GM12878 (cell line): ENCODE results near the gene MYBPC1. TPM values are rescaled to one million over a fixed set of nuclear protein-coding genes. Genes with fewer than 3 reads are reported as not detected.

Source experiments
- ATAC-seq: fragments of 200-7000 bp; cut with Tn5 transposase; 3 replicates; pipeline ENCODE4 v1.9.1; 2020; ENCODE audit warnings: mild to moderate bottlenecking, moderate library complexity
- BruUV-seq: library from RNA; stranded (reverse); fragments of 400-500 nt; replicated peaks from 2 replicates; lab custom pipeline; 2021; lab: Mats Ljungman, UMichigan
- CTCF ChIA-PET: fragments of 300-600 bp; sonication (Branson Sonifier 250); formaldehyde crosslinking; extraction: SDS; loops from one replicate; lab custom pipeline; 2021; ENCODE audit warnings: inconsistent platforms; lab: Yijun Ruan, JAX
- POLR2A ChIA-PET: fragments of 350-600 bp; formaldehyde crosslinking; extraction: SDS; loops from one replicate; lab custom pipeline; 2021; ENCODE audit warnings: inconsistent platforms; lab: Charles Lee
- RAD21 ChIA-PET: fragments of 300-600 bp; sonication (Branson Sonifier 250); formaldehyde crosslinking; loops from one replicate; lab custom pipeline; 2023; ENCODE audit warnings: antibody characterized with exemption; ENCODE audit not compliant: unreplicated experiment; lab: Charles Lee
- SMC1A ChIA-PET: fragments of 300-600 bp; sonication (Branson Sonifier 250); formaldehyde crosslinking; loops from one replicate; lab custom pipeline; 2023; ENCODE audit not compliant: unreplicated experiment, uncharacterized antibody; lab: Charles Lee
- DNase-seq: peaks from one replicate; pipeline ENCODE4 v3.0.0-alpha.2; 2011; ENCODE audit warnings: low read depth, low spot score
- FAIRE-seq: peaks from 3 replicates; lab custom pipeline; 2011; peaks lifted over from hg19 to GRCh38; lab: Jason Lieb, UNC
- H2AFZ ChIP-seq: 2 replicates; pipeline ENCODE4 v1.6.0; 2011; ENCODE audit warnings: low read depth, low read length, control low read depth; ENCODE audit not compliant: control insufficient read depth
- H3K27ac ChIP-seq: 2 replicates; pipeline ENCODE4 v1.5.1; 2011; ENCODE audit warnings: control low read depth; ENCODE audit not compliant: control insufficient read depth, insufficient read depth
- H3K27me3 ChIP-seq, 2 experiments: replicated peaks in 1 of 2; 2 replicates each; pipeline versions ENCODE4 v1.6.0 to v1.6.1; 2011; ENCODE audit warnings: low read length in 1 of 2; ENCODE audit not compliant: control insufficient read depth in 2 of 2, insufficient read depth in 2 of 2
- H3K36me3 ChIP-seq, 2 experiments: 2 replicates each; pipeline ENCODE4 v1.5.1; 2011; ENCODE audit warnings: low read length in 1 of 2; ENCODE audit not compliant: control insufficient read depth in 2 of 2, insufficient read depth in 2 of 2
- H3K4me1 ChIP-seq: 2 replicates; pipeline ENCODE4 v1.6.1; 2011; ENCODE audit warnings: mild to moderate bottlenecking, low read length, moderate library complexity, mixed read lengths; ENCODE audit not compliant: control insufficient read depth, insufficient read depth
- H3K4me2 ChIP-seq: 2 replicates; pipeline ENCODE4 v1.6.0; 2011; ENCODE audit warnings: control low read depth; ENCODE audit not compliant: control insufficient read depth, insufficient read depth
- H3K4me3 ChIP-seq: fragments of 200-600 bp; sonication (generic); 2 replicates; pipeline ENCODE4 v1.5.1; 2016
- H3K79me2 ChIP-seq: 2 replicates; pipeline ENCODE4 v1.6.0; 2011; ENCODE audit warnings: low read length; ENCODE audit not compliant: control insufficient read depth, insufficient read depth
- H3K9ac ChIP-seq: 2 replicates; pipeline ENCODE4 v1.8.0; 2011; ENCODE audit warnings: low read length, control low read depth, mixed read lengths; ENCODE audit not compliant: control insufficient read depth, insufficient read depth
- H3K9me3 ChIP-seq: replicated peaks from 3 replicates; pipeline ENCODE4 v1.5.1; 2011; ENCODE audit warnings: mild to moderate bottlenecking, low read length; ENCODE audit not compliant: control insufficient read depth, insufficient read depth
- H4K20me1 ChIP-seq: 2 replicates; pipeline ENCODE4 v1.6.0; 2011; ENCODE audit not compliant: control insufficient read depth, insufficient read depth
- BMI1 ChIP-seq: fragments of 450-650 bp; IDR thresholded peaks from 2 replicates; pipeline ENCODE4 v1.6.1; 2016; ENCODE audit warnings: mild to moderate bottlenecking, moderate library complexity, borderline replicate concordance
- BRCA1 ChIP-seq: IDR thresholded peaks from 2 replicates; pipeline ENCODE4 v1.6.1; 2011; ENCODE audit warnings: low read depth, low read length, improper control_type of control experiment
- JUNB ChIP-seq: IDR thresholded peaks from 2 replicates; pipeline ENCODE4 v1.6.1; 2016; ENCODE audit warnings: antibody characterized with exemption, mild to moderate bottlenecking
- MYC ChIP-seq: IDR thresholded peaks from 2 replicates; pipeline ENCODE4 v1.6.1; 2011; ENCODE audit warnings: mild to moderate bottlenecking, low read length, moderate library complexity, inconsistent platforms; ENCODE audit not compliant: insufficient read depth, insufficient replicate concordance, insufficient read length, severe bottlenecking
- POLR2AphosphoS2 ChIP-seq: IDR thresholded peaks from 2 replicates; pipeline ENCODE4 v1.6.1; 2011; ENCODE audit warnings: low read depth, mild to moderate bottlenecking, low read length, improper control_type of control experiment, moderate library complexity
- SP1 ChIP-seq: IDR thresholded peaks from one replicate; pipeline ENCODE4 v1.6.1; 2011; ENCODE audit warnings: low read depth, low read length
- ZNF24 ChIP-seq: fragments of 450-650 bp; IDR thresholded peaks from 2 replicates; pipeline ENCODE4 v1.6.1; 2017; ENCODE audit warnings: antibody characterized with exemption, mild to moderate bottlenecking
- ZZZ3 ChIP-seq: IDR thresholded peaks from 2 replicates; pipeline ENCODE4 v1.6.1; 2011; ENCODE audit warnings: low read depth; ENCODE audit not compliant: control insufficient read depth, insufficient read length
- WGBS: methylation state at CpG from one replicate; pipeline ENCODE4 v1.1.6; 2016; ENCODE audit warnings: low lambda C conversion rate; ENCODE audit not compliant: insufficient replicate concordance, insufficient coverage; ENCODE audit errors: missing lambda C conversion rate; 5-methylcytosine and 5-hydroxymethylcytosine counted together
- in situ Hi-C: fragments of 300-500 bp; cut with MboI; formaldehyde crosslinking; loops from 9 replicates; pipeline ENCODE4 v1.14.3; 2018; ENCODE audit warnings: mixed read lengths
- intact Hi-C: fragments of 100-400 bp; cut with micrococcal nuclease; formaldehyde crosslinking; loops from one replicate; pipeline ENCODE4 v1.14.2; 2022; ENCODE audit not compliant: unreplicated experiment
- polyA plus RNA-seq, 11 experiments: library from polyadenylated mRNA; depleted of rRNA in 4 of 11; unstranded in 6 of 11; stranded (reverse) in 5 of 11; fragments of >200 nt; fragmentation: Nextera tagmentation in 4 of 11; fragmentation: Illumina TruSeq in 1 of 11; extraction: Ambion mirVana in 4 of 11; extraction: Trizol in 1 of 11; gene quantifications; 1 replicate in 1 of 11; 2 replicates in 10 of 11; pipeline versions ENCODE4 v1.2.1 to v1.2.3, GENCODE V29; 2011 to 2016; ENCODE audit warnings: inconsistent platforms in 2 of 11, missing spikeins in 2 of 11, low read depth in 1 of 11
- total RNA-seq, 4 experiments: library from RNA; depleted of rRNA in 3 of 4; stranded (reverse); fragments of >200 nt in 3 of 4; fragmentation: Illumina TruSeq in 1 of 4; extraction: Trizol in 1 of 4; gene quantifications; 2 replicates each; pipeline versions ENCODE4 v1.2.1 to v1.2.3, GENCODE V29; 2013 to 2021

MYBPC1 gene
- total and polyA plus RNA-seq, 10 of the 15 experiments (the other 5 are each of a cell fraction or from before 2014, with no cell fraction given) = not detected

DNA sequence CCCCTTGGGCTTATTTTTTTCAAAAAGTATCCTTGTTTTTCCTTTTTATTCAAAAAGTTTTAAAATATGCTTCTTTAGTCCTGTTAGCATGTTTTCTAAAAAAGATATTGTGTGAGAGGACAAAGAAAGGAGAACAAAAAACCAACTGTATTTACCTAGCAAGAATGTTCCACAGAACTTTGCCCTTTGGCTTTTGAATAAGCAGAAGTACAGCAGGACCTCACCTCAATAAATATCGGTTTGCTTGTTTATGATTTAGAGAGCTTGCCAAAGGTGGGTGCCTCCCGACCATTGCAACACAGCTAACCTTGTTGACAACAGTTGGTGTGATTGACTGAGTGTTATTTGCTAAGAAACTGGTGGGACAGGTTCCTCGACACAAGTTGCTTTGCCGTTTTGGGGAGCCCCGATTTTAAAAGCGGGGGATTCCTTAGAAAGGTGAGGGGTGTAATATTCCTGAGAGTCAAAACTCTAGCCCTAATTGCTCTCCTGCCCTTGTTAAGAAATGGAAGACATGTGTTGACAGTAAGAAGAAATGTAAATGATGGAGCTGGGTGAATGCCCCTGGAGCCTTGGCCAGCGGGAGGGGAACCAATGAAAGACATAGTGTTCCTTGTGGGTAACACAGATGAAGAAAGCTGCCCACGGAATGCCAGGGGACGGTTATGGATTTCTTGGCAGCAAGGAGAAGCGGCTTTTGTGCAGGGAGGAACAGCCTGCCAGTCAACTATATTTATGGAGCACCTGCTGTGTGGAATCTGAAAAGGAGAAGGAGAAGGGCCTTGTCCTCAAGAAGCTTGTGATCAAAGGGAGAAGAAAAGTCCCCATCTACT, 13.7 kb downstream of the MYBPC1 start:
- FAIRE-seq = no peak
- BruUV-seq = no TSS peak
- RAD21 ChIA-PET = no interaction called here
- no peak for TF ChIP-seq POLR2AphosphoS2
- no peak for TF ChIP-seq BMI1
- no peak for TF ChIP-seq MYC
- TF ChIP-seq ZNF24 = no peak
- no peak for TF ChIP-seq BRCA1
- no peak for TF ChIP-seq JUNB
- no peak for TF ChIP-seq ZZZ3
- TF ChIP-seq SP1 = no peak
- TF ChIP-seq, all 136 proteins: peak for 0
- ChIA-PET POLR2A (interaction anchor here (1.0 kb wide), 1 partner anchor 38 kb away, joined by 3 read pairs; no protein-coding TSS in a partner anchor), SMC1A (no interaction called here), CTCF (no interaction called here)
- Histone ChIP-seq H3K79me2 (no peaks in the 10 kb centered on the region), H3K9ac (no peak overlapping the region), H3K4me3 (no peak overlapping the region), H3K9me3 (no peaks in the 10 kb centered on the region), H3K4me1 (no peaks in the 10 kb centered on the region), H3K27me3 (no peaks in the 10 kb centered on the region; a peak in 1 of 4 replicates), H3K36me3 (no peaks in the 10 kb centered on the region), H3K27ac (no peak overlapping the region), H4K20me1 (no peaks in the 10 kb centered on the region), H2AFZ (no peak overlapping the region), H3K4me2 (no peak overlapping the region)
- intact Hi-C loops = no loop called here
- WGBS = 22% methylated on average over 10 of the region's 10 CpGs
- DNase-seq (no peak), ATAC-seq (no peak)
- in situ Hi-C loops = no loop called here
